HepG2 (cell line): ENCODE results near the gene HSF4. TPM values are rescaled to one million over a fixed set of nuclear protein-coding genes. Genes with fewer than 3 reads are reported as not detected.

ENCODE experiments used
- IKZF1 ChIP-seq: fragments of 450-650 bp; IDR thresholded peaks from 2 replicates; pipeline ENCODE4 v1.7.1; 2016
- MEIS1 ChIP-seq: sonication (generic); formaldehyde crosslinking; IDR thresholded peaks from 2 replicates; pipeline ENCODE4 v1.9.0; 2021; ENCODE audit warnings: mild to moderate bottlenecking, missing genetic modification reagents, moderate library complexity, borderline replicate concordance
- MIER2 ChIP-seq: IDR thresholded peaks from 2 replicates; pipeline ENCODE4 v1.6.1; 2016; ENCODE audit warnings: missing biosample characterization, missing genetic modification reagents
- PTBP1 ChIP-seq: fragments of 200-400 bp; formaldehyde crosslinking; IDR thresholded peaks from 2 replicates; pipeline ENCODE4 v1.6.1; 2018; ENCODE audit warnings: low read length, low read depth; ENCODE audit not compliant: poor library complexity, severe bottlenecking
- ZBTB42 ChIP-seq: sonication (generic); formaldehyde crosslinking; IDR thresholded peaks from 2 replicates; pipeline ENCODE4 v1.5.0; 2020; ENCODE audit warnings: mild to moderate bottlenecking, missing genetic modification reagents
- polyA plus RNA-seq, 8 experiments: library from polyadenylated mRNA; depleted of rRNA in 3 of 8; stranded (reverse) in 7 of 8; unstranded in 1 of 8; fragments of >200 nt; fragmentation: Illumina TruSeq in 4 of 8; extraction: Trizol in 4 of 8; gene quantifications; 2 replicates each; pipeline versions ENCODE4 v1.2.1 to v1.2.3, GENCODE V29; 2011 to 2016; ENCODE audit warnings: low read depth in 4 of 8, missing spikeins in 1 of 8, mixed read lengths in 1 of 8; ENCODE audit not compliant: insufficient read depth in 1 of 8
- total RNA-seq, 5 experiments: library from RNA; depleted of rRNA; stranded (reverse); fragments of >200 nt; fragmentation: Illumina TruSeq; extraction: Trizol; gene quantifications; 2 replicates each; pipeline ENCODE4 v1.2.3, GENCODE V29; 2016; ENCODE audit warnings: low read depth in 1 of 5
- TF ChIP-seq, protein P1 (sequence below): sonication (generic); formaldehyde crosslinking; IDR thresholded peaks from 2 replicates; pipeline ENCODE4 v1.8.1; 2023; ENCODE audit warnings: mild to moderate bottlenecking, missing genetic modification reagents
- TF ChIP-seq, protein P2 (sequence below): sonication (generic); formaldehyde crosslinking; IDR thresholded peaks from one replicate; pipeline ENCODE4 v1.5.1; 2020; ENCODE audit warnings: mild to moderate bottlenecking, missing genetic modification reagents; ENCODE audit errors: not compliant biosample characterization
- TF ChIP-seq, protein P3 (sequence below): IDR thresholded peaks from 2 replicates; pipeline ENCODE4 v1.6.1; 2018; ENCODE audit warnings: missing genetic modification reagents
- TF ChIP-seq, protein P4 (sequence below): sonication (generic); formaldehyde crosslinking; IDR thresholded peaks from 2 replicates; pipeline ENCODE4 v1.9.0; 2021; ENCODE audit warnings: missing genetic modification reagents, mild to moderate bottlenecking, borderline replicate concordance
- TF ChIP-seq, protein P5 (sequence below): sonication (generic); formaldehyde crosslinking; IDR thresholded peaks from 2 replicates; pipeline ENCODE4 v1.4.0; 2020; ENCODE audit warnings: missing genetic modification reagents, borderline replicate concordance

HSF4 gene
- total and polyA plus RNA-seq, 2 of the 13 experiments (the other 11 are each of a cell fraction or from before 2014, with no cell fraction given) = 3.5 to 16.9 TPM

DNA sequence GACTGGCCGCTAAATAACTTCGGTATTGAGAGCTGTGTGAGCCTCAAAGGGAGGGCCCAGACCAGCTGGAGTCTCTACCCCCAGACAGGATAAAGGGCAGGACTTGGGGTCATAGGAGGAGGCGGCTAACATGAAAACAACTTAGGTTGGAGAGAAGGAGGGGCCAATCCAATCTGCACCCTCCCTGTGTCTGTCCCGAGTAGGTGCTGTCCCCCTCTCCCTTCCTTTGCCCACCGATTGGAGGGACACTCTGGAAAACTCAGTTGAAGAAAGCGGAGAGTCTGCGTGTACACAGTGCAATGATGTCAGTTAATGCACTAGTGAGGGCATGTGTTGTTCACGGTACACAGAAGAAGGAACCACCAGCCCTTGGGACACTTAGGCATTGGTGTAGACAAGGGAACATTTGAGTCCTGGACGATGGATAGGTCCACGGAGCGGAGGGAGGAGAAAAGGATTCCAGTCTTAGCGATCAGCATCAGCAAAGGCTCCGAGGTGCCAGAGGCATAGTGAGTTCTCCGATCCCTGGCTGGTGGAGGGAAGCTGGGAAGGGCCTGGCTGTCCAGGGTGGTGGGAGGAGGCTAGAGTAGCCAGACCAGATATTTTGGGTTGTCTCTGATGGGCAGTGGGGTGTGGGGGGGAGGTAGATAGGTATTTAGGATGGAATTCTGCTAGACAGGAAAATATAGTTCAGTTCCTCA lies 6.6 kb downstream of the HSF4 start (continued):
- TF ChIP-seq, protein P1, sequence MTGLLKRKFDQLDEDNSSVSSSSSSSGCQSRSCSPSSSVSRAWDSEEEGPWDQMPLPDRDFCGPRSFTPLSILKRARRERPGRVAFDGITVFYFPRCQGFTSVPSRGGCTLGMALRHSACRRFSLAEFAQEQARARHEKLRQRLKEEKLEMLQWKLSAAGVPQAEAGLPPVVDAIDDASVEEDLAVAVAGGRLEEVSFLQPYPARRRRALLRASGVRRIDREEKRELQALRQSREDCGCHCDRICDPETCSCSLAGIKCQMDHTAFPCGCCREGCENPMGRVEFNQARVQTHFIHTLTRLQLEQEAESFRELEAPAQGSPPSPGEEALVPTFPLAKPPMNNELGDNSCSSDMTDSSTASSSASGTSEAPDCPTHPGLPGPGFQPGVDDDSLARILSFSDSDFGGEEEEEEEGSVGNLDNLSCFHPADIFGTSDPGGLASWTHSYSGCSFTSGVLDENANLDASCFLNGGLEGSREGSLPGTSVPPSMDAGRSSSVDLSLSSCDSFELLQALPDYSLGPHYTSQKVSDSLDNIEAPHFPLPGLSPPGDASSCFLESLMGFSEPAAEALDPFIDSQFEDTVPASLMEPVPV (CRISPR knock-in tag) = no peak
- no peak for TF ChIP-seq PTBP1
- no peak for TF ChIP-seq IKZF1
- no peak for TF ChIP-seq MIER2 (CRISPR knock-in tag)
- no peak for TF ChIP-seq ZBTB42 (CRISPR knock-in tag)
- TF ChIP-seq, protein P2, sequence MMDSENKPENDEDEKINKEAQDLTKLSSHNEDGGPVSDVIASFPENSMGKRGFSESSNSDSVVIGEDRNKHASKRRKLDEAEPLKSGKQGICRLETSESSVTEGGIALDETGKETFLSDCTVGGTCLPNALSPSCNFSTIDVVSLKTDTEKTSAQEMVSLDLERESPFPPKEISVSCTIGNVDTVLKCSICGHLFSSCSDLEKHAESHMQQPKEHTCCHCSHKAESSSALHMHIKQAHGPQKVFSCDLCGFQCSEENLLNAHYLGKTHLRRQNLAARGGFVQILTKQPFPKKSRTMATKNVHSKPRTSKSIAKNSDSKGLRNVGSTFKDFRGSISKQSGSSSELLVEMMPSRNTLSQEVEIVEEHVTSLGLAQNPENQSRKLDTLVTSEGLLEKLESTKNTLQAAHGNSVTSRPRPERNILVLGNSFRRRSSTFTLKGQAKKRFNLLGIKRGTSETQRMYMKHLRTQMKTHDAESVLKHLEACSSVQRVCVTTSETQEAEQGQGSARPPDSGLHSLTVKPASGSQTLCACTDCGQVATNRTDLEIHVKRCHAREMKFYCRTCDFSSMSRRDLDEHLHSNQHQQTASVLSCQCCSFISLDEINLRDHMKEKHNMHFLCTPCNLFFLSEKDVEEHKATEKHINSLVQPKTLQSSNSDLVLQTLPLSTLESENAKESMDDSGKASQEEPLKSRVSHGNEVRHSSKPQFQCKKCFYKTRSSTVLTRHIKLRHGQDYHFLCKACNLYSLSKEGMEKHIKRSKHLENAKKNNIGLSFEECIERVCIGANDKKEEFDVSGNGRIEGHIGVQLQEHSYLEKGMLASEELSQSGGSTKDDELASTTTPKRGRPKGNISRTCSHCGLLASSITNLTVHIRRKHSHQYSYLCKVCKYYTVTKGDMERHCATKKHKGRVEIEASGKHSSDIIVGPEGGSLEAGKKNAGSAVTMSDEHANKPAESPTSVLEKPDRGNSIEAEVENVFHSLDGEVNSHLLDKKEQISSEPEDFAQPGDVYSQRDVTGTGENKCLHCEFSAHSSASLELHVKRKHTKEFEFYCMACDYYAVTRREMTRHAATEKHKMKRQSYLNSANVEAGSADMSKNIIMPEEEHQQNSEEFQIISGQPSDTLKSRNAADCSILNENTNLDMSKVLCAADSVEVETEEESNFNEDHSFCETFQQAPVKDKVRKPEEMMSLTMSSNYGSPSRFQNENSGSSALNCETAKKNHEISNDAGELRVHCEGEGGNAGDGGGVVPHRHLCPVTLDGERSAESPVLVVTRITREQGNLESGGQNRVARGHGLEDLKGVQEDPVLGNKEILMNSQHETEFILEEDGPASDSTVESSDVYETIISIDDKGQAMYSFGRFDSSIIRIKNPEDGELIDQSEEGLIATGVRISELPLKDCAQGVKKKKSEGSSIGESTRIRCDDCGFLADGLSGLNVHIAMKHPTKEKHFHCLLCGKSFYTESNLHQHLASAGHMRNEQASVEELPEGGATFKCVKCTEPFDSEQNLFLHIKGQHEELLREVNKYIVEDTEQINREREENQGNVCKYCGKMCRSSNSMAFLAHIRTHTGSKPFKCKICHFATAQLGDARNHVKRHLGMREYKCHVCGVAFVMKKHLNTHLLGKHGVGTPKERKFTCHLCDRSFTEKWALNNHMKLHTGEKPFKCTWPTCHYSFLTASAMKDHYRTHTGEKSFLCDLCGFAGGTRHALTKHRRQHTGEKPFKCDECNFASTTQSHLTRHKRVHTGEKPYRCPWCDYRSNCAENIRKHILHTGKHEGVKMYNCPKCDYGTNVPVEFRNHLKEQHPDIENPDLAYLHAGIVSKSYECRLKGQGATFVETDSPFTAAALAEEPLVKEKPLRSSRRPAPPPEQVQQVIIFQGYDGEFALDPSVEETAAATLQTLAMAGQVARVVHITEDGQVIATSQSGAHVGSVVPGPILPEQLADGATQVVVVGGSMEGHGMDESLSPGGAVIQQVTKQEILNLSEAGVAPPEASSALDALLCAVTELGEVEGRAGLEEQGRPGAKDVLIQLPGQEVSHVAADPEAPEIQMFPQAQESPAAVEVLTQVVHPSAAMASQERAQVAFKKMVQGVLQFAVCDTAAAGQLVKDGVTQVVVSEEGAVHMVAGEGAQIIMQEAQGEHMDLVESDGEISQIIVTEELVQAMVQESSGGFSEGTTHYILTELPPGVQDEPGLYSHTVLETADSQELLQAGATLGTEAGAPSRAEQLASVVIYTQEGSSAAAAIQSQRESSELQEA (CRISPR knock-in tag) = no peak
- TF ChIP-seq, protein P3, sequence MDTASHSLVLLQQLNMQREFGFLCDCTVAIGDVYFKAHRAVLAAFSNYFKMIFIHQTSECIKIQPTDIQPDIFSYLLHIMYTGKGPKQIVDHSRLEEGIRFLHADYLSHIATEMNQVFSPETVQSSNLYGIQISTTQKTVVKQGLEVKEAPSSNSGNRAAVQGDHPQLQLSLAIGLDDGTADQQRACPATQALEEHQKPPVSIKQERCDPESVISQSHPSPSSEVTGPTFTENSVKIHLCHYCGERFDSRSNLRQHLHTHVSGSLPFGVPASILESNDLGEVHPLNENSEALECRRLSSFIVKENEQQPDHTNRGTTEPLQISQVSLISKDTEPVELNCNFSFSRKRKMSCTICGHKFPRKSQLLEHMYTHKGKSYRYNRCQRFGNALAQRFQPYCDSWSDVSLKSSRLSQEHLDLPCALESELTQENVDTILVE = no peak
- TF ChIP-seq, protein P4, sequence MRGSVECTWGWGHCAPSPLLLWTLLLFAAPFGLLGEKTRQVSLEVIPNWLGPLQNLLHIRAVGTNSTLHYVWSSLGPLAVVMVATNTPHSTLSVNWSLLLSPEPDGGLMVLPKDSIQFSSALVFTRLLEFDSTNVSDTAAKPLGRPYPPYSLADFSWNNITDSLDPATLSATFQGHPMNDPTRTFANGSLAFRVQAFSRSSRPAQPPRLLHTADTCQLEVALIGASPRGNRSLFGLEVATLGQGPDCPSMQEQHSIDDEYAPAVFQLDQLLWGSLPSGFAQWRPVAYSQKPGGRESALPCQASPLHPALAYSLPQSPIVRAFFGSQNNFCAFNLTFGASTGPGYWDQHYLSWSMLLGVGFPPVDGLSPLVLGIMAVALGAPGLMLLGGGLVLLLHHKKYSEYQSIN = no peak
- TF ChIP-seq, protein P5, sequence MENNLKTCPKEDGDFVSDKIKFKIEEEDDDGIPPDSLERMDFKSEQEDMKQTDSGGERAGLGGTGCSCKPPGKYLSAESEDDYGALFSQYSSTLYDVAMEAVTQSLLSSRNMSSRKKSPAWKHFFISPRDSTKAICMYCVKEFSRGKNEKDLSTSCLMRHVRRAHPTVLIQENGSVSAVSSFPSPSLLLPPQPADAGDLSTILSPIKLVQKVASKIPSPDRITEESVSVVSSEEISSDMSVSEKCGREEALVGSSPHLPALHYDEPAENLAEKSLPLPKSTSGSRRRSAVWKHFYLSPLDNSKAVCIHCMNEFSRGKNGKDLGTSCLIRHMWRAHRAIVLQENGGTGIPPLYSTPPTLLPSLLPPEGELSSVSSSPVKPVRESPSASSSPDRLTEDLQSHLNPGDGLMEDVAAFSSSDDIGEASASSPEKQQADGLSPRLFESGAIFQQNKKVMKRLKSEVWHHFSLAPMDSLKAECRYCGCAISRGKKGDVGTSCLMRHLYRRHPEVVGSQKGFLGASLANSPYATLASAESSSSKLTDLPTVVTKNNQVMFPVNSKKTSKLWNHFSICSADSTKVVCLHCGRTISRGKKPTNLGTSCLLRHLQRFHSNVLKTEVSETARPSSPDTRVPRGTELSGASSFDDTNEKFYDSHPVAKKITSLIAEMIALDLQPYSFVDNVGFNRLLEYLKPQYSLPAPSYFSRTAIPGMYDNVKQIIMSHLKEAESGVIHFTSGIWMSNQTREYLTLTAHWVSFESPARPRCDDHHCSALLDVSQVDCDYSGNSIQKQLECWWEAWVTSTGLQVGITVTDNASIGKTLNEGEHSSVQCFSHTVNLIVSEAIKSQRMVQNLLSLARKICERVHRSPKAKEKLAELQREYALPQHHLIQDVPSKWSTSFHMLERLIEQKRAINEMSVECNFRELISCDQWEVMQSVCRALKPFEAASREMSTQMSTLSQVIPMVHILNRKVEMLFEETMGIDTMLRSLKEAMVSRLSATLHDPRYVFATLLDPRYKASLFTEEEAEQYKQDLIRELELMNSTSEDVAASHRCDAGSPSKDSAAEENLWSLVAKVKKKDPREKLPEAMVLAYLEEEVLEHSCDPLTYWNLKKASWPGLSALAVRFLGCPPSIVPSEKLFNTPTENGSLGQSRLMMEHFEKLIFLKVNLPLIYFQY = no peak
- no peak; the same call in 1 of the 2 replicates for TF ChIP-seq MEIS1 (CRISPR knock-in tag)
